DMS53 (cell line): ENCODE data around the gene SLC22A4.

Experiments used
- DNase-seq: peaks from one replicate; lab custom pipeline; 2025; lab: John Stamatoyannopoulos, UW

SLC22A4 gene

GRCh38 chr5:132299917-132300316, 5.7 kb downstream of the SLC22A4 start:
- DNase-seq = no peak

- DNase-seq = no peak
Measured at GRCh38 chr5:132300577-132301343, 6.6 kb downstream of the SLC22A4 start.

GRCh38 chr5:132301344-132302271, 7.4 kb downstream of the SLC22A4 start:
- DNase-seq = no peak

- DNase-seq = no peak
Measured at GRCh38 chr5:132302413-132302812, 8.2 kb downstream of the SLC22A4 start.

GRCh38 chr5:132303589-132303988, 9.4 kb downstream of the SLC22A4 start:
- no peak for DNase-seq

- no peak for DNase-seq
Measured at GRCh38 chr5:132305420-132305819, 11.2 kb downstream of the SLC22A4 start.

GRCh38 chr5:132308701-132309100, 14.5 kb downstream of the SLC22A4 start:
- DNase-seq = no peak

GRCh38 chr5:132309679-132310078, 15.5 kb downstream of the SLC22A4 start:
- DNase-seq = no peak

GRCh38 chr5:132310141-132310834, 16.1 kb downstream of the SLC22A4 start:
- no peak for DNase-seq

- DNase-seq = no peak
Measured at GRCh38 chr5:132313366-132313765, 19.2 kb downstream of the SLC22A4 start.

- no peak for DNase-seq
Measured at GRCh38 chr5:132313961-132314432, 19.8 kb downstream of the SLC22A4 start.

- no peak for DNase-seq
Measured at GRCh38 chr5:132315529-132316067, 21.4 kb downstream of the SLC22A4 start.

- DNase-seq = no peak
Measured at GRCh38 chr5:132319975-132320374, 25.8 kb downstream of the SLC22A4 start.

- DNase-seq = no peak
Measured at GRCh38 chr5:132321109-132321721, 27.0 kb downstream of the SLC22A4 start.

- DNase-seq = no peak
Measured at GRCh38 chr5:132322266-132322665, 28.1 kb downstream of the SLC22A4 start.

- no peak for DNase-seq
Measured at GRCh38 chr5:132323202-132323601, 29.0 kb downstream of the SLC22A4 start.

- no peak for DNase-seq
Measured at GRCh38 chr5:132325691-132326090, 31.5 kb downstream of the SLC22A4 start.

GRCh38 chr5:132327252-132327955, 33.2 kb downstream of the SLC22A4 start:
- no peak for DNase-seq

- DNase-seq = peak; percentile 89
Measured at GRCh38 chr5:132334812-132335211, 40.6 kb downstream of the SLC22A4 start.

- DNase-seq = peak; percentile 42
Measured at GRCh38 chr5:132335402-132335801, 41.2 kb downstream of the SLC22A4 start.

GRCh38 chr5:132339502-132339901, 45.3 kb downstream of the SLC22A4 start:
- DNase-seq = no peak
